Fibroblast of villous mesenchyme (primary cell): ENCODE data around the gene ASPHD1. TPM values are rescaled to one million over a fixed set of nuclear protein-coding genes. Genes with fewer than 3 reads are reported as not detected.

Experiments
- DNase-seq: peaks from one replicate; pipeline ENCODE4 v3.0.0-alpha.2; 2010; ENCODE audit warnings: low read depth
- H3K4me3 ChIP-seq: 2 replicates; pipeline ENCODE4 v1.5.1; 2011; ENCODE audit warnings: low read depth, mild to moderate bottlenecking, low read length
- total RNA-seq: library from RNA; depleted of rRNA; stranded (reverse); fragments of >200 nt; gene quantifications from 2 replicates; pipeline ENCODE4 v1.2.3, GENCODE V29; 2012
- TF ChIP-seq, protein P1 (sequence below): IDR thresholded peaks from 2 replicates; pipeline ENCODE4 v1.5.1; 2012; ENCODE audit warnings: low read depth, mild to moderate bottlenecking, low read length; ENCODE audit not compliant: insufficient read depth

Gene ASPHD1
- total RNA-seq, 1 donor = 7.8 TPM

DNA sequence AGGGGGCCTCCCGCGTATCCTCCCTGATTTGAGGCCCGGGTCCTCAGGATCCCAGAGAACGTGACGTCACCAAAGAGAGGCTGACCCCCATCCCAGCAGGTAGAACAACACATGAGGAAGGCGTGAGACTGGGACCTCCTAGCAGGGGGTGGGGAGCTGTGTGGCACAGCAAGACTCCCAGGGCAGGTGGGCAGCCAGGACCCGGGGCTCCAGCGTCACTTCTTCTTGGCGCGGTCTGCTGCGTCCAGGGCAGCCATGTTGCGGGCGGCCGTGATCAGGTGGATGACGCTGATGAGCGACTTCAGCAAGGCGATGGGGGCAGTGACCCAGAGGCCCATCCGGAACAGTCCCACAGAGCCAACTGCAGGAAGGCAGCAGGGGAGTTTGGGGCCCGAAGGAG is 41.3 kb upstream of the ASPHD1 start:
- TF ChIP-seq, protein P1, sequence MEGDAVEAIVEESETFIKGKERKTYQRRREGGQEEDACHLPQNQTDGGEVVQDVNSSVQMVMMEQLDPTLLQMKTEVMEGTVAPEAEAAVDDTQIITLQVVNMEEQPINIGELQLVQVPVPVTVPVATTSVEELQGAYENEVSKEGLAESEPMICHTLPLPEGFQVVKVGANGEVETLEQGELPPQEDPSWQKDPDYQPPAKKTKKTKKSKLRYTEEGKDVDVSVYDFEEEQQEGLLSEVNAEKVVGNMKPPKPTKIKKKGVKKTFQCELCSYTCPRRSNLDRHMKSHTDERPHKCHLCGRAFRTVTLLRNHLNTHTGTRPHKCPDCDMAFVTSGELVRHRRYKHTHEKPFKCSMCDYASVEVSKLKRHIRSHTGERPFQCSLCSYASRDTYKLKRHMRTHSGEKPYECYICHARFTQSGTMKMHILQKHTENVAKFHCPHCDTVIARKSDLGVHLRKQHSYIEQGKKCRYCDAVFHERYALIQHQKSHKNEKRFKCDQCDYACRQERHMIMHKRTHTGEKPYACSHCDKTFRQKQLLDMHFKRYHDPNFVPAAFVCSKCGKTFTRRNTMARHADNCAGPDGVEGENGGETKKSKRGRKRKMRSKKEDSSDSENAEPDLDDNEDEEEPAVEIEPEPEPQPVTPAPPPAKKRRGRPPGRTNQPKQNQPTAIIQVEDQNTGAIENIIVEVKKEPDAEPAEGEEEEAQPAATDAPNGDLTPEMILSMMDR = no peak
- DNase-seq = no peak
- H3K4me3 ChIP-seq = no peak overlapping the region

DNA sequence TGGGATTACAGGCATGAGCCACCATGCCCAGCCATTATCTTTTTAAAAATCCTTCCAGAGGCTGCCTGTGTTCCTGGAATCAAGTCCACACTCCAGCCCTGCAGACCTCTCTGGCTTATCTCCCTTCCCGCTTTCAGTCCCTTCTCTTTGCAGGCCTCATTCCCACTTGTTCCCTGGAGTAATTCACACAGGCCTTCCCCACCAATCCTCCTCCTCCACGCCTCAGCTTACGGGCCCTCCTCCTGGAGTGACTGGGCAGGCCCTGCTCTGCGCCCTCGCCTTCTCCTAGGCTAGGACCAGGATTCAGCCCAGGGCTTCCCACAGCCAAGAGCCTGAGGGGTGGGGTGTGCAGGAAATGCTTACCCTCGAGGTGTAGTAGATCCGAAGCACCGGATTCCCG is 40.1 kb upstream of the ASPHD1 start:
- H3K4me3 ChIP-seq = no peak overlapping the region
- TF ChIP-seq, protein P1 = no peak
- DNase-seq = no peak

- H3K4me3 ChIP-seq = peak overlapping the region; percentile 88
- DNase-seq = peak; percentile 21
- TF ChIP-seq, protein P1 = peak; percentile 30
Observed at GRCh38 chr16:29862383-29862883, 37.9 kb upstream of the ASPHD1 start.

DNA sequence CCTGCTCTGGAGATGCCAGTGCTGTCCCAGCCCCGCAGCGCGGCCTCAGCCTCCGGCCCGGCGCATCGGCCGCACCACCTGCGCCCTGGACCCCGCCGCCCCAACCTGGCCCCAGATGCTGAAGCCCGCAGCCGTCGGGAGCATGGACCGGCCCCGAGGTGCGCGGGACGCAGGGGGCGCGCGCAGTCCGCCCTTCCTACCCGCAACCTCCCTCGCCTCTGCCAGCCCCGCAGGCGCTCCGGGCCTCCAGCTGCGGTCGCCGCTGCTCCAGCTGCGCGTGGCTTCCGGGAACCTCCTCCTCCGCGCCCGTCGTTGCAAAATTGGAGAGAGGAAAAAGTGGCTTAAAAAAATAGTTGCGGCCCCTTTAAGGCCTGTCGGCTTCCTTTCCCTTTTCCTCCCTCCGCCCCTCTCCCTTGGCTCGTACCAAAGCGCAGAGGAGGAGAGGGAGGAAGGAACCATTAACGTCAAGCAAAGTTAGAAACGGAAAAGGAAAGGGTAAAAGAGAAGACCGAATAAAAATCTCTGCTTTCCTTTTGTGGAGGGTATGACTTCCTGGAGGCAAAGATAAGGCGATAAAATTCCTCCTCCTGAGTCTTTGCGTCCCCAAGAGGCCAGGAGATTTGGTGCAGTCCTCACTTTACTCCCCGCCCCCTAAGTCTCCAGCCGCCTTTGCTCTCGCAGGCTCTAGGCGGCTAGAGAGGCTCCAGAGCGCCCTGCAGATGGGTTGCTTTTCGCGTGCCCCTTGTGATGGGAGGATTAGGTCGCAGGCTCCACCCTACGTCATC is 37.2 kb upstream of the ASPHD1 start, which contains the start of gene CDIPT:
Gene CDIPT, minus strand, starts transcription at position 343 of the 785 bp plus-strand sequence. CDS start 369 bp downstream, outside the sequence.
- DNase-seq = peak; percentile 99
- H3K4me3 ChIP-seq = peak within 1 kb of the TSS; percentile 88
- TF ChIP-seq, protein P1 = peak; percentile 62

DNA sequence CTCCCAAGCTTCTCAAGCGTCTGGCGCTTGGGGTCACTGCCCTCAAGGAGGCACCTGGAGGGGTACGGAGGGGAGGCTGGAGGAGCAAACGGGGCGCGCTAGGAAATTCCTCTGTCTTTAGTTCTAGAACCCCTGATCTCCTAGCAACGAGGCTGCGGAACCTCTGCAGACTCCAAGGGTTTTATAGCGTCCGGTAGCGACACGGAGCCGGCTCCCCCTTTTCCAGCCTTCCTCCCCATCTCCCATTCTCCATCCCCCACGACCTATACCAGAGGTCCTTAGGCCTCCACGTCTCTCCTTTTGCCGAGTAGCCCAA is 36.7 kb upstream of the ASPHD1 start:
- H3K4me3 ChIP-seq = peak overlapping the region; percentile 40
- no peak for DNase-seq
- TF ChIP-seq, protein P1 = no peak

DNA sequence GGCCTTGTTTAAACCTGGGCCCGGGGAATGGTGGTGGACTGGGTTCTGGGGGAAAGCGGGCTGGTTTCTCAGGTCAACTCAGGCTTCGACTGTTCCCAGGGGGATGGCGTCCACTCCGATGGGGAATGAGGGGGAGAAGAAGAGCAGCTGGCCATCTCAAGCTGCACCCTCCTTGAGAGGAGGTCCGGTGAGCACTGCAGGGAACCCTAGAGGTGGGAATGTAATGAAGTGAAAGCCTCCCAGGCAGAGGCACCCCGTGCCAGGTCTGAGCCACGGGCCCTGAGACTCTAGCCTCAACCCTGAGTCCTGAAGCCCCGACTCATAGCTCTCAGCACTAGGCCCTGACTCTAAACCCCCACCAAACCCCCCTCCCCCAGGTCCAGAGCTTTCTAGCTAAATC is 36.1 kb upstream of the ASPHD1 start:
- TF ChIP-seq, protein P1 = no peak
- no peak for DNase-seq
- no peak overlapping the region for H3K4me3 ChIP-seq
